ENCODE measurements around the gene TSPY3.
"Not testable (repeated sequence)": the region's sequence is repeated elsewhere in the genome, so short reads cannot be mapped to it uniquely, and the experiment has no call there.

The TSPY3 gene

GRCh38 chrY:9398121-9398520 is at the start of gene TSPY3:
Gene TSPY3, plus strand, starts transcription at chrY:9398421. Its CDS starts 46 bp downstream, at chrY:9398467.
- not testable (repeated sequence) for DNase-seq (ENCODE audit: low read depth)

- not testable (repeated sequence) for DNase-seq (ENCODE audit: low read depth)
These were observed 40.7 kb upstream of the TSPY3 start, which contains the start of gene TSPY8 for GRCh38 chrY:9357497-9357896. Gene TSPY8, plus strand, starts transcription at chrY:9357797. Its CDS starts 46 bp downstream, at chrY:9357843.

DNA sequence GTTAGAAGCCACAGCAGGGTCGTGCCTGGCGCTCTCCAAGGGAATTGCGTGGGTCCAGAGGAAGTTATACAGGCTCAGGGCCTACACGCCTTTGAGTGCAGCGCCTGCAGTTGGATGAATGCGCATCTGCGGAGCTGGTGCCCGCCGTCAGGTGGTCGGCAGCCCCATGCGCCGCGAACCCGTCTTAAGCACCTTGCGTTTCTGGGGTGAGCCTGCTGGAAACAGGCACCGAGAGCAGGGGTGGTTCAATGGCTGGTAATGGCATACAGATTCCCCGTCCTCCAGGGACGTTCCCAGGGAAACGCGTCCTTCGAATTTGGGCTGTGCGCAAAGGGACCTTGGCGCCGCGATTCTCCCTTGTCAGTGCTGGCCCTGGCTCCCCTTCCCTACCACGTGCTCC is 1.7 kb upstream of the TSPY3 start:
- DNase-seq (ENCODE audit: low read depth), result not testable (repeated sequence)
